ENCODE measurements around the gene LCN2.
"Not testable (repeated sequence)": the region's sequence is repeated elsewhere in the genome, so short reads cannot be mapped to it uniquely, and the experiment has no call there.

LCN2 gene

DNA sequence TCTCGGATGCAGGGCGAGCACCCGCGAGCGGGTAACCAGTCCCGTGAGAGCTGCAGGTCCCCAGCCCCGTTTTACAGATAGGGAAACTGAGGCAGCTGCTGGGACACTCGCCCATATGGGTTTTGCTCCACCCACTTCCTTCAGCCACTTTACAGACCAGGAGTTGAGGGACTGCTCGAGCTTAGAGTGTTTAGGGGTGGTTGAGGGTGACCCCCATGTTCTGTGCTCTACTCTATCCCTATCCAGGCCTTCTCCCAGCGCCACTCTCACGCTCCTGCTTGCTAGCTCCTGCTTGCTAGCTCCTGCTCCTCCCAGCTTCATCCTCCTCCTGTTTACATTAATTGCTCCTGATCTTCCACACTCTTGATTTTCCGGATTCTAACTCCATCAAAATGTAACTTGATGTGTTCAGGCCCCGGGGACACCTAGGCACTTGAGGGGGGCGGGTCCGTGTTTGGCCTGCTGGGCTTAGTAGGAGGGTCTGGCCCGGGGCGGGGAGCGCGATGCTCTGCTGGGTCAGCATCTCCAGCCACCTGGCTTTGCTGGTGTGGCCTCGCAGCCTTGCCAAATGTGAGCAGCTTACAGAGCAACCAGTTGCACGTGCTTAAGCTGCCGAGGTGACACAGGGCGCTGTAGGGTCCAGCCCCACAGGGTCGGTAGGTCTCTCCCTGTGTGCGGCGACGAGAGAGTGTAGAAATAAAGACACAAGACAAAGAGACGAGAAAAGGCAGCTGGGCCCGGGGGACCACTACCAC, 20.2 kb upstream of the LCN2 start:
- no peak for TF ChIP-seq CTCF (IDR thresholded peaks at IDR 0.05; ENCODE audit: extremely low read depth, insufficient read depth, missing control alignments)

GRCh38 chr9:128129976-128130590, 19.2 kb upstream of the LCN2 start:
- in situ Hi-C loops (cut with MboI; ENCODE audit: low pct_unique_long_range_greater_than_20kb, low sequenced_read_pairs, unreplicated experiment); DNase-seq (ENCODE audit: low spot score): not testable (repeated sequence)
- peak; percentile 34 for TF ChIP-seq CTCF (IDR thresholded peaks at IDR 0.05; ENCODE audit: extremely low read depth, insufficient read depth, missing control alignments)

More for the DNA sequence above, 20.2 kb upstream of the LCN2 start:
- in situ Hi-C loops (cut with MboI; ENCODE audit: low pct_unique_long_range_greater_than_20kb, low sequenced_read_pairs, unreplicated experiment): no loop called here
- no peak for DNase-seq (ENCODE audit: low spot score)

DNA sequence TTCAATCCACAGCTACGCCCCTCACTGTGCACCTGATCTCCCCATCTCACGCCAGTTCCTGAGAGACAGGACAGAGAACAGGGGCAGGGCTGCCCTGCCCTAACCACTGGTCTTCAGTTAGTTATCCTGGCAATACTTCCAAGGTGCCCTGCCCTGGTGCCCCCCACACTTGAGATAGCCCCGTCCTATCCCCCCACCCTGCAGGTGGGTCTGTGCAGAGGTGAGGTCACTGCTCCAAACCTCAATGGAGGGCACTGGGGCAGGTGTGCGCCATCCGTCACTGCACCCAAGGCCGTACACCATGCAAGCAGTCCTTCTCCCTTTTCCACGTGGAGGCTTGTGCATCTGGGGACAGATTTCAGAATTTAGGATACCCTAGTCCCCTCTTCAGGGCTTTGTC, 18.6 kb upstream of the LCN2 start:
- not testable (repeated sequence) for DNase-seq (ENCODE audit: low spot score)

GRCh38 chr9:128131346-128131745, 17.9 kb upstream of the LCN2 start:
- in situ Hi-C loops (cut with MboI; ENCODE audit: low pct_unique_long_range_greater_than_20kb, low sequenced_read_pairs, unreplicated experiment): not testable (repeated sequence)

More for the DNA sequence above, 18.6 kb upstream of the LCN2 start:
- in situ Hi-C loops (cut with MboI; ENCODE audit: low pct_unique_long_range_greater_than_20kb, low sequenced_read_pairs, unreplicated experiment): not testable (repeated sequence)

DNA sequence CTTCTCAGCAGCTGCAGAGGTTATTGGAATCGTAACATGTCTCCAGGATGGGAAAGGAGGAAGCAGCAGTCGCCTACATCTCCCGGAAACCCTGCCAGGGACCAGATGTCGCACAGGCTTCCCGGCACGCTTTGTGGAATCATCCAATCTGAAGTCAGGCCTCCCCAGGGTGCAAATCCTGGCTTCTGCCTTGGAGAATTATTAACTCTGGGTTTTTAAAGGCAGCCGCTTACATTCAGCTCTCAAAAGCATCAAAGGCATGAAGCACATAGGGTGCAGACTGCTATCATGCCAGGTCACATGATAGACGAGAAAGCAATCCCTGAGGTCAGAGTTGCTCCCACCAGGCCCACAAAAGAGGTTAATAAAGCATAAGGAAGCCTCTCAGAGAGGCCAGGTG, 17.1 kb upstream of the LCN2 start:
- DNase-seq (ENCODE audit: low spot score); in situ Hi-C loops (cut with MboI; ENCODE audit: low pct_unique_long_range_greater_than_20kb, low sequenced_read_pairs, unreplicated experiment): not testable (repeated sequence)

More at GRCh38 chr9:128131346-128131745, 17.9 kb upstream of the LCN2 start:
- DNase-seq (ENCODE audit: low spot score): not testable (repeated sequence)

- in situ Hi-C loops (cut with MboI; ENCODE audit: low pct_unique_long_range_greater_than_20kb, low sequenced_read_pairs, unreplicated experiment); DNase-seq (ENCODE audit: low spot score): not testable (repeated sequence)
Measured at GRCh38 chr9:128135561-128135960, 13.7 kb upstream of the LCN2 start.

GRCh38 chr9:128136816-128137793, 12.1 kb upstream of the LCN2 start:
- DNase-seq (ENCODE audit: low spot score): no peak
- in situ Hi-C loops (cut with MboI; ENCODE audit: low pct_unique_long_range_greater_than_20kb, low sequenced_read_pairs, unreplicated experiment): no loop called here

GRCh38 chr9:128138001-128138400, 11.3 kb upstream of the LCN2 start:
- in situ Hi-C loops (cut with MboI; ENCODE audit: low pct_unique_long_range_greater_than_20kb, low sequenced_read_pairs, unreplicated experiment): no loop called here
- no peak for TF ChIP-seq CTCF (IDR thresholded peaks at IDR 0.05; ENCODE audit: extremely low read depth, insufficient read depth, missing control alignments)
- DNase-seq (ENCODE audit: low spot score): no peak

More at GRCh38 chr9:128136816-128137793, 12.1 kb upstream of the LCN2 start:
- TF ChIP-seq CTCF (IDR thresholded peaks at IDR 0.05; ENCODE audit: extremely low read depth, insufficient read depth, missing control alignments): no peak

Measured in GM13977 (cell line).